Measurements from ENCODE around the gene HLA-DPB1.

DNA sequence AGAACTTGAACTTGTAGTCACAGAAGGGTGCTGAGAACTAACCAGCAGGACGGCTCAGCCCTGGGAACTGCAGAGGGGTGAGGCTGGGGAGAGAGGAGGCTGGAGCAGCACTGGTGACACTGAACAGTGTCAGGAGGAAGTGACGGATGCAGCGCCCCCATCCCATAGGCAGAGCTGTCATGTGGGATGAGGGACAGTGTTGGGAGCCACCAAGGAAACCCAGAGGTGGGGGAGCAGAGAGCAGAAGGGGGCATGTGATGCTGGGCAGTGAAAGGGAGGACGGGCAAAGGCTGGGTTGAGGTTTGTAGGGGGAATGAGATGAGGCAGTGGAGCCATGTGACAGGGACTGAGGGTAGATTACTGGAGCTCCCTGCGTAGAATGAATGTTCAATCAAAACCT is 2.1 kb downstream of the HLA-DPB1 start:
- TF ChIP-seq, protein P1, sequence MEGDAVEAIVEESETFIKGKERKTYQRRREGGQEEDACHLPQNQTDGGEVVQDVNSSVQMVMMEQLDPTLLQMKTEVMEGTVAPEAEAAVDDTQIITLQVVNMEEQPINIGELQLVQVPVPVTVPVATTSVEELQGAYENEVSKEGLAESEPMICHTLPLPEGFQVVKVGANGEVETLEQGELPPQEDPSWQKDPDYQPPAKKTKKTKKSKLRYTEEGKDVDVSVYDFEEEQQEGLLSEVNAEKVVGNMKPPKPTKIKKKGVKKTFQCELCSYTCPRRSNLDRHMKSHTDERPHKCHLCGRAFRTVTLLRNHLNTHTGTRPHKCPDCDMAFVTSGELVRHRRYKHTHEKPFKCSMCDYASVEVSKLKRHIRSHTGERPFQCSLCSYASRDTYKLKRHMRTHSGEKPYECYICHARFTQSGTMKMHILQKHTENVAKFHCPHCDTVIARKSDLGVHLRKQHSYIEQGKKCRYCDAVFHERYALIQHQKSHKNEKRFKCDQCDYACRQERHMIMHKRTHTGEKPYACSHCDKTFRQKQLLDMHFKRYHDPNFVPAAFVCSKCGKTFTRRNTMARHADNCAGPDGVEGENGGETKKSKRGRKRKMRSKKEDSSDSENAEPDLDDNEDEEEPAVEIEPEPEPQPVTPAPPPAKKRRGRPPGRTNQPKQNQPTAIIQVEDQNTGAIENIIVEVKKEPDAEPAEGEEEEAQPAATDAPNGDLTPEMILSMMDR (conservative IDR thresholded peaks at IDR 0.05; ENCODE audit: low read length) = no peak
- no peak for TF ChIP-seq EZH2phosphoT487 (IDR thresholded peaks at IDR 0.05; ENCODE audit: borderline replicate concordance)
